ENCODE data around the gene SMC4. TPM values are rescaled to one million over a fixed set of nuclear protein-coding genes. Genes with fewer than 3 reads are reported as not detected.
A peak's percentile ranks its signal among the peaks of the same experiment; 100 is the strongest.

SMC4 gene
- total and polyA plus RNA-seq, 10 of the 15 experiments (the other 5 are each of a cell fraction or from before 2014, with no cell fraction given): 75.6 to 288 (median 136) TPM

GRCh38 chr3:160399125-160400029 lies at the start of gene SMC4, which contains the start of gene IFT80 (continued):
- TF ChIP-seq BCL3 (IDR thresholded peaks at IDR 0.05; ENCODE audit: borderline replicate concordance, insufficient read depth, low read depth, low read length, poor library complexity, severe bottlenecking): no peak
- peak; percentile 26; the same call in 1 of the 2 replicates for TF ChIP-seq RB1 (IDR thresholded peaks at IDR 0.05; ENCODE audit: borderline replicate concordance)
- TF ChIP-seq ZNF384 (IDR thresholded peaks at IDR 0.05; ENCODE audit: borderline replicate concordance, low read depth, low read length): peak; percentile 90
- peak; percentile 27; the same call in 1 of the 2 replicates for TF ChIP-seq PKNOX1 (IDR thresholded peaks at IDR 0.05)
- TF ChIP-seq USF2 (IDR thresholded peaks at IDR 0.05; ENCODE audit: borderline replicate concordance, low read depth, low read length): no peak
- no peak for TF ChIP-seq PBX3 (IDR thresholded peaks at IDR 0.05; ENCODE audit: insufficient replicate concordance, low read depth, low read length)
- TF ChIP-seq ETV6 (conservative IDR thresholded peaks at IDR 0.05 in 1 of 2, IDR thresholded peaks at IDR 0.05 in 1 of 2; ENCODE audit: borderline replicate concordance in 1 of 2, low read depth in 1 of 2): no peak
- TF ChIP-seq ZBTB40 (IDR thresholded peaks at IDR 0.05; ENCODE audit: borderline replicate concordance): no peak; the same call in 1 of the 2 replicates
- TF ChIP-seq BCL11A (IDR thresholded peaks at IDR 0.05; ENCODE audit: low read depth, low read length): no peak
- peak; percentile 90; the same call in 2 of the 3 replicates for TF ChIP-seq POU2F2 (IDR thresholded peaks at IDR 0.05; ENCODE audit: borderline replicate concordance, low read depth, low read length)
- TF ChIP-seq REST (IDR thresholded peaks at IDR 0.05; ENCODE audit: low read depth, low read length): no peak
- TF ChIP-seq SPI1 (IDR thresholded peaks at IDR 0.05; ENCODE audit: borderline replicate concordance, insufficient read depth, low read depth, low read length): no peak
- TF ChIP-seq ZBED1 (IDR thresholded peaks at IDR 0.05; ENCODE audit: borderline replicate concordance): no peak; the same call in 1 of the 2 replicates
- TF ChIP-seq JUNB (IDR thresholded peaks at IDR 0.05): no peak

All from GM12878 (cell line).